Activated CD8-positive, alpha-beta T cell treated with anti-CD3 and anti-CD28 coated beads, Interleukin-2, amount 10 ng/mL, durations not matched to agents 7 days and 5 days (primary cell): ENCODE measurements around the gene ZNF3. TPM values are rescaled to one million over a fixed set of nuclear protein-coding genes. Genes with fewer than 3 reads are reported as not detected.

ENCODE experiments used
- ATAC-seq: fragments of 150-1000 bp; cut with Tn5 transposase; one replicate; pipeline ENCODE4 v1.10.0; 2021; ENCODE audit warnings: moderate library complexity
- CTCF ChIA-PET: fragments of 350-600 bp; sonication (Branson Sonifier 250); formaldehyde crosslinking; loops from one replicate; lab custom pipeline; 2021; ENCODE audit warnings: antibody characterized with exemption; lab: Charles Lee
- POLR2A ChIA-PET: fragments of 350-600 bp; sonication (Branson Sonifier 250); formaldehyde crosslinking; loops from one replicate; lab custom pipeline; 2021; ENCODE audit warnings: antibody characterized with exemption; lab: Charles Lee
- DNase-seq: peaks from one replicate; pipeline ENCODE4 v3.0.0-alpha.2; 2020
- H3K27ac Mint-ChIP-seq: one replicate; pipeline ENCODE4 v1.8.0; 2021; ENCODE audit warnings: mild to moderate bottlenecking, mixed read lengths
- H3K27me3 Mint-ChIP-seq: one replicate; pipeline ENCODE4 v1.8.0; 2021; ENCODE audit warnings: low read depth, mixed read lengths
- H3K36me3 Mint-ChIP-seq: one replicate; pipeline ENCODE4 v1.8.0; 2021; ENCODE audit warnings: low read depth, mixed read lengths
- H3K4me1 Mint-ChIP-seq: one replicate; pipeline ENCODE4 v1.8.0; 2021; ENCODE audit warnings: low read depth, mixed read lengths
- H3K4me3 Mint-ChIP-seq: one replicate; pipeline ENCODE4 v1.8.0; 2021; ENCODE audit warnings: mild to moderate bottlenecking, mixed read lengths
- H3K9me3 Mint-ChIP-seq: one replicate; pipeline ENCODE4 v1.8.0; 2022; ENCODE audit warnings: mixed read lengths; ENCODE audit not compliant: insufficient read depth
- total RNA-seq, 2 experiments: library from RNA; stranded (reverse); gene quantifications; one replicate each; pipeline ENCODE4 v1.2.3, GENCODE V29; 2021

ZNF3 gene
- total RNA-seq, 2 experiments from 2014 or later: 20.9 to 21.8 TPM

DNA sequence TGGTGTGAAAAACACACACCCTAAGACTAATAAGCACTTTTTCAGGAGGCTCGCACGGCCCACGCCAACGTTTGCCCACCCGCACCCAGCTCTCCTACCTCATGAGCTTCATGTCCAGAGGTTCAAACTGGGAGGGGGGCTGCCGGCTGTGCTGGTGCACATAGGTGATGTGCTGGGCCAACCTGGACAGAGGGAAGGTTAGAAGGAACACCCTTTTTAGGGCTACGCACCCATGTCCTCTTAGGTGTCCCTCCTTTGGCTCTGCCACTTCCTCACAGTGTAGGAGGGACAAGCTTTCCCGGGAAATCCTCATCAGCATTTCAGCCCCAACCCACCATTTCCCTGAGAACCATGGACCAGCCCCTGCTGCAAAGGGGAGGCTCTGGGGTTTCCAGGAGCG, 13.8 kb upstream of the ZNF3 start:
- Mint-ChIP-seq H3K27ac (peak overlapping the region; percentile 43), H3K36me3 (peaks cover 93% of the 10 kb centered on the region), H3K9me3 (no peaks in the 10 kb centered on the region), H3K4me1 (peaks cover 65% of the 10 kb centered on the region), H3K27me3 (no peaks in the 10 kb centered on the region), H3K4me3 (no peak overlapping the region)
- ChIA-PET CTCF (no interaction called here), POLR2A (interaction anchor here (0.5 to 1.2 kb wide), 7 partner anchors 10 to 291 kb away, joined by 3 to 5 read pairs (median 3); partner anchors contain the start of genes TRIM4 and ZSCAN21)
- ATAC-seq (no peak), DNase-seq (no peak)

DNA sequence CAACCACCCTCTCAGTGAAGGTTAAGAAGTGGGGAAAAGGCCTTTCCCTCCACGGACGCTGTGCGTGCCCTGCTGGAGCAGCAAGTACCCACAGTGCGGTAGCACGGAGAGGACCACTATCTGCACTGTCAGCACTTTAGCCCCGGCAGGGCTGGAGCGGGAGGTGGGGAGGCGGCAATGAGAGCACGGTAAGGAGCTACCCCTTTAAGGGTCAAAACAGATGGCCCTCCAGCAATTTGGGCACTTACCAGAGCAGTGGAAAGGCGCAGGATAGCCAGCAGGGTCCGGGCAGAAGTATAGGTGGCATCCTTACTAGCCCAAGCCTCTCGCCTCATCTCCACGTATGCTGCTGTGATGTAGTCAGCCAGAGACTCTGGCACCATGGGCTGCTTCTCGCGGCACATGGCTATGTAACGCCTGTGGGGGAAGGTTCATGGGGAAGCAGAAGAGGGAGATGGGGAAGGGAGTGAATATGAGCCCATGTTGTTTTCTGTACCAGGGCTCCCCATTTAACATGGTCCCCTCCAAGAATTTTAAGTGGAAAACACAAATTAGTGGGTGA, 12.5 kb upstream of the ZNF3 start:
- H3K4me3 Mint-ChIP-seq: no peak overlapping the region

DNA sequence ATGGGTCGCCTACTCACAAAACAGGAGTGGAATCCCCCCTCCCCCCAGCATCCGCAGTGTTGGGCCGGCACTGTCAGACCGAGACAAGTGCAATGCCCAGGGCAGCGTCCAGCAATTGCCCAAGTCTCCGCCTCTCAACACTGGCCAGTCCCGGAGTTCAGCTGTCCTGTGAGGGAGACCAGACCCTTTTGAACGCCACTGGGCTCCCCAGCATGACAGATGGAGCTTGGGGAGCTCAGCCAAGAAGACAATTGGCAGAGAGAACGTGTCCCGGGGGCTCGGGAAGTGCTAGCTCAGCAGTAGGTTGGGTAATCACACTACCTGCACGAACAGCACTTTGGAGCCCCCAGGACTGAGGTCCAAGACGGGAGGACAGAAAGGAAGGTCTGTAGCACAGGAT, 12.0 kb upstream of the ZNF3 start:
- Mint-ChIP-seq H3K4me1 (peaks cover 56% of the 10 kb centered on the region), H3K27me3 (no peaks in the 10 kb centered on the region), H3K27ac (no peak overlapping the region), H3K36me3 (peaks cover 76% of the 10 kb centered on the region), H3K4me3 (no peak overlapping the region), H3K9me3 (no peaks in the 10 kb centered on the region)
- no peak for DNase-seq
- CTCF ChIA-PET: no interaction called here
- ATAC-seq: no peak
- POLR2A ChIA-PET: interaction anchor here (6.3 kb wide), 1 partner anchor 7 kb away, joined by 57 read pairs; the partner anchor contains the start of genes AP4M1 and MCM7

More for the DNA sequence above, 12.5 kb upstream of the ZNF3 start:
- Mint-ChIP-seq H3K36me3 (peaks cover 81% of the 10 kb centered on the region), H3K9me3 (no peaks in the 10 kb centered on the region), H3K4me1 (peaks cover 60% of the 10 kb centered on the region), H3K27ac (no peak overlapping the region), H3K27me3 (no peaks in the 10 kb centered on the region)
- ChIA-PET POLR2A (interaction anchor here (6.3 kb wide), 1 partner anchor 7 kb away, joined by 57 read pairs; the partner anchor contains the start of genes AP4M1 and MCM7), CTCF (no interaction called here)
- DNase-seq (no peak), ATAC-seq (no peak)

DNA sequence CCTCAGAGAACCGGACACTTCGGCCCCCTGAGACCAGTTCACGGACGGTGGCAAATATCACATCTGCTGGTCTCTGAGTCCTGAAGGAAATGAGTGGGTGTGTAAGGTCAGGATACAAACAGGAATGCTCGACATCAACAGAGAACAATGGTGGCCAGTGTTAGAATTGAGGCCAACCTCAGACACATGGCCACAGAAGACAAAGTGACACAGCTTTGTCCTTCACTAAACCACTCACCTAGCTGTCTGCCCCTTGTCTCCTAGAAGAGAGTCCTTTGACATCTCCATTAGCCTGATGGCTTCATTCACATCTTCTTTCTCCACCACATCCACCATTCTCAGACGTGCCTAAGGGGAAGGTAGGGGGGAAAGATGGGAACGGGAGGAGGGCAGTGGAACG, 11.5 kb upstream of the ZNF3 start:
- H3K9me3 Mint-ChIP-seq: no peaks in the 10 kb centered on the region
- no peak overlapping the region for H3K27ac Mint-ChIP-seq
- POLR2A ChIA-PET: interaction anchor here (0.7 to 6.3 kb wide), 2 partner anchors 8 to 64 kb away, joined by 3 to 57 read pairs; partner anchors contain the start of genes AP4M1 and MCM7
- H3K4me1 Mint-ChIP-seq: peaks cover 56% of the 10 kb centered on the region
- peaks cover 72% of the 10 kb centered on the region for H3K36me3 Mint-ChIP-seq
- no peaks in the 10 kb centered on the region for H3K27me3 Mint-ChIP-seq
- no peak overlapping the region for H3K4me3 Mint-ChIP-seq
- CTCF ChIA-PET: no interaction called here
- DNase-seq (no peak), ATAC-seq (no peak)

DNA sequence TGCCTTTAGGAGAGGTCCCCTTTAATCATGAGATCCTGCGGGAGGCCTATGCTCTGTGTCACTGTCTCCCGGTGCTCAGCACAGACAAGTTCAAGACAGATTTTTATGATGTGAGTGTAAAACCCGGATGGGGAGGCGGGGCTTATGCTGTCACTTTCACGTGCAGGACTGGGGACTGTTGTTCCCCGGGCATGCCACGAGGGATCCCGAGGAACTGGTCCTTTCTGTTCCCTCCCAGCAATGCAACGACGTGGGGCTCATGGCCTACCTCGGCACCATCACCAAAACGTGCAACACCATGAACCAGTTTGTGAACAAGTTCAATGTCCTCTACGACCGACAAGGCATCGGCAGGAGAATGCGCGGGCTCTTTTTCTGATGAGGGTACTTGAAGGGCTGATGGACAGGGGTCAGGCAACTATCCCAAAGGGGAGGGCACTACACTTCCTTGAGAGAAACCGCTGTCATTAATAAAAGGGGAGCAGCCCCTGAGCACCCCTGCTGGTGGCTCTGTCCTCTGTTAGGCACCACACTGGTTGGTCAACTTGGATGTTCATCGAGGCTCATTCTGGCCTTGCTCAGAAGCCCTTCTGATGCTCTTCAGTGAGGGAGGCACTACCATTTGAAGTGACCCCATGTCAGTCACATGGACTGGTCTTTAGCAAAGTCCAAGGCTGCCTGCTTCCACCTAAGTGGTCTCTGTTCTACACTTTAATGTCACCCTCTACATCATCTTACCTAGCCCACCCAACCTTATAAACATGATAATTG, 10.1 kb upstream of the ZNF3 start:
- no peak overlapping the region for H3K4me3 Mint-ChIP-seq
- no peak for DNase-seq
- H3K27ac Mint-ChIP-seq: no peak overlapping the region
- H3K4me1 Mint-ChIP-seq: peaks cover 53% of the 10 kb centered on the region
- ChIA-PET POLR2A (interaction anchor here (0.5 to 6.3 kb wide), 2 partner anchors 9 to 75 kb away, joined by 3 to 57 read pairs; partner anchors contain the start of genes AP4M1 and MCM7), CTCF (interaction anchor here (1.0 kb wide), 1 partner anchor 10 kb away, joined by 3 read pairs; the partner anchor contains the start of genes AP4M1 and MCM7)
- H3K36me3 Mint-ChIP-seq: peaks cover 60% of the 10 kb centered on the region
- H3K27me3 Mint-ChIP-seq: no peaks in the 10 kb centered on the region
- no peaks in the 10 kb centered on the region for H3K9me3 Mint-ChIP-seq
- ATAC-seq: no peak

DNA sequence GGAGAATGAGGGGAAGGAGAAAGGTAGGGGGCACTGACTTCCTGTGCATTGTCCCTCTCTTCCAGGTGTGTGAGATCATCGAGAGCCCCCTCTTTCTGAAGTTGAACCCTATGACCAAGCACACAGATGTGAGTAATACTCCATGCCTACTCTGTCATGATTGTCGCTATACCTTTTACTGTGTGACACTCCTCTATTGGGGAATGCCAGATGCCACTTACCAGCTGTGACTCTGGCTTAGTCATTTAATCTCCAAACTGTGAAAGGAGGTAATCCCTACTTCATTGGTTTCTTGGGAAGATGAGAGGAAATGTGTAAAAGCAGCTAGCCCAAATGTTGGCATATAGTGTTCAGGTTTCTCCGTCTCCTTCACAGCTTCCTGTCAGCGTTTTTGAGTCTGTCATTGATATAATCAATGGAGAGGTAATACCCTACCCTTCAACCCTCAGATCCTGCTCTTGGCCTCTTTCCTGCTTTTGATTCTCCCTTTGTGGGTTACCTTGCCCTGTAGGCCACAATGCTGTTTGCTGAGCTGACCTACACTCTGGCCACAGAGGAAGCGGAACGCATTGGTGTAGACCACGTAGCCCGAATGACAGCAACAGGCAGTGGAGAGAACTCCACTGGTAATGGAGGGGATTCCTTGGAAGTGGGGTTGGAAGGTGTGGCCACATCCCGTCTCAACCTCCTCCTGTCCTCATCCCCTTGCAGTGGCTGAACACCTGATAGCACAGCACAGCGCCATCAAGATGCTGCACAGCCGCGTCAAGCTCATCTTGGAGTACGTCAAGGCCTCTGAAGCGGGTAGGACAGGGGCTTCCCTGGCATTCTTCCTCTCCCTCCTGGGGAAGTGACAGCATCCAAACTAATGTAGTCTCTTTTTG, 9.2 kb upstream of the ZNF3 start:
- H3K9me3 Mint-ChIP-seq: no peaks in the 10 kb centered on the region
- DNase-seq (no peak), ATAC-seq (peak; percentile 8)
- peak overlapping the region; percentile 54 for H3K27ac Mint-ChIP-seq
- ChIA-PET CTCF (interaction anchor here (1.3 to 1.7 kb wide), 2 partner anchors 38 to 40 kb away, joined by 3 to 4 read pairs; no protein-coding TSS in a partner anchor), POLR2A (interaction anchor here (0.5 to 6.3 kb wide), 2 partner anchors 10 to 74 kb away, joined by 3 to 57 read pairs; partner anchors contain the start of genes AP4M1 and MCM7)
- no peaks in the 10 kb centered on the region for H3K27me3 Mint-ChIP-seq
- H3K36me3 Mint-ChIP-seq: peaks cover 53% of the 10 kb centered on the region
- peaks cover 49% of the 10 kb centered on the region for H3K4me1 Mint-ChIP-seq
- H3K4me3 Mint-ChIP-seq: peak overlapping the region; percentile 1

DNA sequence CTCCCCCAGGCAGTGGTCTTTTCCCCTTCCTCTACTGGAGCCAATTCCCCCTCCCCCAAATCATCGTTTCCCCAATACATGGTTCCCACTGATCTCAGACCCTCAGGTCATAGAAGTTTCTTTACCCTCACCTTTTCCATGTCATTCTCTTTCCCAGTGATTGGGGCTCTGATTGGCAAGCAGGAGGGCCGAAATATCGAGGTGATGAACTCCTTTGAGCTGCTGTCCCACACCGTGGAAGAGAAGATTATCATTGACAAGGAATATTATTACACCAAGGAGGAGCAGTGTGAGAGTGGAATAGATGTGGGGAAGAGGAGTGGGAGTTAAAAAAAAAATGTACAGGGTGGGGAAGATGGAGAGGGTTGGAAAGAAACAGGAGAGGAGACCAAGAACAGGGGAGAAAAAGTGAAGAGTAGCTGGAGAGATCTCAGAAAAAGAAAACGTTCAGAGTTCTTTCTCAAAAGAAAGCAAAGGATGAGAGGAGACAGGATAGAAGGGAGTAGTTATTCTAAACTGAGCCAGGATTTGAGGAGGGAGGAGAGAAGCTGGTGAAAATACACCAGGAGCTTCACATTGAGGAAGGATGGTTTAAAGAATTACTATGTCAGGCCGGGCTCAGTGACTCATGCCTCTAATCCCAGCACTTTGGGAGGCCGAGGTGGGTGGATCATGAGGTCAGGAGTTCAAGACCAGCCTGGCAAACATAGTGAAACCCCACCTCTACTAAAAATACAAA, 8.1 kb upstream of the ZNF3 start:
- ChIA-PET CTCF (interaction anchor here (0.8 to 1.7 kb wide), 5 partner anchors 12 to 318 kb away, joined by 3 to 5 read pairs (median 4); partner anchors contain the start of genes AP4M1 and MCM7), POLR2A (interaction anchor here (0.6 to 6.3 kb wide), 2 partner anchors 11 to 160 kb away, joined by 5 to 57 read pairs; partner anchors contain the start of genes AP4M1, GJC3 and MCM7)
- ATAC-seq (no peak), DNase-seq (no peak)
- Mint-ChIP-seq H3K27me3 (no peaks in the 10 kb centered on the region), H3K4me3 (peak overlapping the region; percentile 91), H3K36me3 (peaks cover 42% of the 10 kb centered on the region), H3K4me1 (peaks cover 42% of the 10 kb centered on the region), H3K27ac (peak overlapping the region; percentile 93), H3K9me3 (no peaks in the 10 kb centered on the region)

DNA sequence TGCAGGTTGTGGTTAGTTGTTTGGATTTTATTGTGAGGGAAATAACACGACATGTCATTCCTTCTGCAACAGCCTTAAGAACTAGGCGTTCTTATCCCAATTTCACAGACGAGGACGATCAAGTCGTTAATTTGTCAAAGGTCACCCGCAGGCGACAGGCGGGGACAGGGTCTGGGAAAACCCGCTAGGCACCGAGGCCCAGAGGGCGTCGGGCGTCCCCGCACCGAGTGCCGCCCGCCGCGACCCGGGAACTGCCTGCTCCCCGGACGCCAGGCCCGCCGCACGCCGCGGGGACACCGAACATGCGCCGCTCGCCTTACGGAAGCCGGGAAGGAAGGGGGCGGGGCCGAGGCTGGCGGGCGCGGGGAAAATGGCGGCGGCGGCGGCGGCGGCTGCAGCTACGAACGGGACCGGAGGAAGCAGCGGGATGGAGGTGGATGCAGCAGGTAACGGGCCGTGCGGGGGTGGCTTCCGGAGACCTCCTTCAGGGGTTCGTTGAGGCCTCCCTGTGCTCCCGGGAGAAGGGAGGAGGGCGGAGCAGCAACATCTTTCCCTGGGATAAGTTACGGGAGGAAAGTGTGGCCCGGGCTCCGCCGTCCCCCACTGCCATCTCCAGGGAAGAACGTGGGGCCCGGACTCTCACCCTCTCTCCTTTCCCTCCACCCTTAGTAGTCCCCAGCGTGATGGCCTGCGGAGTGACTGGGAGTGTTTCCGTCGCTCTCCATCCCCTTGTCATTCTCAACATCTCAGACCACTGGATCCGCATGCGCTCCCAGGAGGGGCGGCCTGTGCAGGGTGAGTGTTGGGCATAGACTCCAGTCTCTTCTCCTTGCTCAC, 7.3 kb upstream of the ZNF3 start, which contains the start of gene COPS6:
Gene COPS6 (plus strand): TSS at position 349 of the 837 bp plus-strand sequence. CDS start 22 bp downstream, at position 371.
- H3K9me3 Mint-ChIP-seq: no peaks in the 10 kb centered on the region
- ChIA-PET POLR2A (interaction anchor here (0.6 to 6.3 kb wide), 3 partner anchors 9 to 62 kb away, joined by 3 to 57 read pairs (median 4); partner anchors contain the start of genes AP4M1 and MCM7), CTCF (interaction anchor here (1.1 kb wide), 2 partner anchors 13 to 39 kb away, joined by 4 to 5 read pairs; partner anchors contain the start of genes AP4M1, MCM7 and ZSCAN21)
- H3K27ac Mint-ChIP-seq: peak within 1 kb of the TSS; percentile 93
- H3K4me3 Mint-ChIP-seq: peak within 1 kb of the TSS; percentile 91
- peaks cover 42% of the 10 kb centered on the region for H3K4me1 Mint-ChIP-seq
- ATAC-seq: peak; percentile 69
- H3K36me3 Mint-ChIP-seq: peaks cover 36% of the 10 kb centered on the region
- no peaks in the 10 kb centered on the region for H3K27me3 Mint-ChIP-seq
- DNase-seq: peak; percentile 86

DNA sequence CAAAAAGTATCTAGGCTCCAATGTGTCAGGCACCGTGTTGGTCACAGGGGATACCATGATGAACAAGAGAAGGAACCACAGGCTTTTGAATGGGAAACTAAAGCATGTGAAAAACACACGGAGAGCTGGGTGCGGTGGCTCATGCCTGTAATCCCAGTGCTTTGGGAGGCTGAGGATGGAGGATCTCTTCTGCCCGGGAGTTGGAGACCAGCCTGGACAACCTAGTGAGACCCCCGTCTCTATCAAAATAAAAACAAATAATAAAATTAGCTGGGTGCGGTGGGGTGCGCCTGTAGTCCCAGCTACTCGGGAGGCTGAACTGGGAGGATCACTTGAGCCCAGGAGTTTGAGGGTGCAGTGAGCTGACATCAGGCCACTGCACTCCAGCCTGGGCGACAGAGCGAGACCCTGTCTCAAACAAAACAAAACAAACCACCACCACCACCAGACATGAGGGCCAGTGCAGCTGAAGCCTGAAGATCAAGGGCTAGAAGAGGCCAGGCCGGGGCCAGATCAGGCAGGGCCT, 6.6 kb upstream of the ZNF3 start:
- peak overlapping the region; percentile 91 for H3K4me3 Mint-ChIP-seq
- ATAC-seq (peak; percentile 16), DNase-seq (no peak)
- ChIA-PET CTCF (interaction anchor here (1.1 kb wide), 1 partner anchor 38 kb away, joined by 5 read pairs; the partner anchor contains the start of gene ZSCAN21), POLR2A (interaction anchor here (0.6 to 6.3 kb wide), 3 partner anchors 10 to 61 kb away, joined by 3 to 57 read pairs (median 4); partner anchors contain the start of genes AP4M1 and MCM7)
- H3K27ac Mint-ChIP-seq: peak overlapping the region; percentile 93
- no peaks in the 10 kb centered on the region for H3K9me3 Mint-ChIP-seq
- H3K4me1 Mint-ChIP-seq: peaks cover 42% of the 10 kb centered on the region
- H3K27me3 Mint-ChIP-seq: no peaks in the 10 kb centered on the region
- peaks cover 30% of the 10 kb centered on the region for H3K36me3 Mint-ChIP-seq
